Right atrium auricular region (tissue), 2 donors: ENCODE measurements around the gene GJA10. TPM values are rescaled to one million over a fixed set of nuclear protein-coding genes. Genes with fewer than 3 reads are reported as not detected.
"Not testable (repeated sequence)": the region's sequence is repeated elsewhere in the genome, so short reads cannot be mapped to it uniquely, and the experiment has no call there.

Experiments used
- DNase-seq: peaks from one replicate; pipeline ENCODE4 v3.0.0-alpha.2; 2019; ENCODE audit warnings: low spot score
- H3K27ac ChIP-seq, 2 donors: fragments of 200-600 bp; sonication (generic); 1 replicate in 1 of 2; 2 replicates in 1 of 2; pipeline ENCODE4 v1.5.1; 2016 to 2019
- H3K27me3 ChIP-seq, 2 donors: fragments of 200-600 bp; sonication (generic); one replicate each; pipeline versions ENCODE4 v1.5.1 to v1.6.0; 2017 to 2019
- H3K36me3 ChIP-seq: fragments of 200-600 bp; sonication (generic); one replicate; pipeline ENCODE4 v1.5.1; 2016
- H3K4me1 ChIP-seq, 2 donors: fragments of 200-600 bp; sonication (generic); one replicate each; pipeline versions ENCODE4 v1.5.1 to v1.6.0; 2017 to 2019
- H3K4me3 ChIP-seq, 2 donors: fragments of 200-600 bp; sonication (generic); 1 replicate in 1 of 2; 2 replicates in 1 of 2; pipeline ENCODE4 v1.5.1; 2017 to 2019; ENCODE audit warnings: mild to moderate bottlenecking in 1 of 2, moderate library complexity in 1 of 2
- H3K9me3 ChIP-seq, 2 donors: fragments of 200-600 bp; sonication (generic); one replicate each; pipeline ENCODE4 v1.5.1; 2019
- total RNA-seq, 2 donors: library from RNA; depleted of rRNA; stranded (reverse); fragments of >200 nt; gene quantifications; one replicate each; pipeline ENCODE4 v1.1.0, GENCODE V29; 2016
- TF ChIP-seq, protein P1 (sequence below), 2 donors: fragments of 200-600 bp; sonication (generic); IDR thresholded peaks; one replicate each; pipeline ENCODE4 v1.5.1; 2019; ENCODE audit warnings: antibody characterized with exemption in 2 of 2

The GJA10 gene
- total RNA-seq: not detected

- TF ChIP-seq, protein P1, sequence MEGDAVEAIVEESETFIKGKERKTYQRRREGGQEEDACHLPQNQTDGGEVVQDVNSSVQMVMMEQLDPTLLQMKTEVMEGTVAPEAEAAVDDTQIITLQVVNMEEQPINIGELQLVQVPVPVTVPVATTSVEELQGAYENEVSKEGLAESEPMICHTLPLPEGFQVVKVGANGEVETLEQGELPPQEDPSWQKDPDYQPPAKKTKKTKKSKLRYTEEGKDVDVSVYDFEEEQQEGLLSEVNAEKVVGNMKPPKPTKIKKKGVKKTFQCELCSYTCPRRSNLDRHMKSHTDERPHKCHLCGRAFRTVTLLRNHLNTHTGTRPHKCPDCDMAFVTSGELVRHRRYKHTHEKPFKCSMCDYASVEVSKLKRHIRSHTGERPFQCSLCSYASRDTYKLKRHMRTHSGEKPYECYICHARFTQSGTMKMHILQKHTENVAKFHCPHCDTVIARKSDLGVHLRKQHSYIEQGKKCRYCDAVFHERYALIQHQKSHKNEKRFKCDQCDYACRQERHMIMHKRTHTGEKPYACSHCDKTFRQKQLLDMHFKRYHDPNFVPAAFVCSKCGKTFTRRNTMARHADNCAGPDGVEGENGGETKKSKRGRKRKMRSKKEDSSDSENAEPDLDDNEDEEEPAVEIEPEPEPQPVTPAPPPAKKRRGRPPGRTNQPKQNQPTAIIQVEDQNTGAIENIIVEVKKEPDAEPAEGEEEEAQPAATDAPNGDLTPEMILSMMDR (IDR thresholded peaks at IDR 0.05): no peak
- peaks cover 4 to 7% of the 10 kb centered on the region in 2 donors for H3K27me3 ChIP-seq
These were observed at the start of gene GJA10 for GRCh38 chr6:89894169-89894568. Gene GJA10 (plus strand): TSS chr6:89894469. CDS start chr6:89894469, 0 bp downstream.

DNA sequence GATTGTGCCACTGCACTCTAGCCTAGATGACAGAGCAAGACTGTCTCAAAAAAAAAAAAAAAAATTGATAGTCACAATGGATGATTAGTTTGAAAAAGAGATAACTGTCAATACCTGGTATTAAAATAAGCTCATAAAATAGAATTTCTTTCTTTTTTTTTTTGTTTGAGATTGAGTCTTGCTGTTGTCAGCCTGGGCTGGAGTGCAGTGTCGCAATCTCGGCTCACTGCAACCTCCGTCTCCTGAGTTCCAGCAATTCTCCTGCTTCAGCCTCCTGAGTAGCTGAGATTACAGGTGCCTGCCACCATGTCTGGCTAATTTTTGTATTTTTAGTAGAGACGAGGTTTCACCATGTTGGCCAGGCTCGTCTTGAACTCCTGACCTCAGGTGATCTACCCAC, 46.8 kb upstream of the GJA10 start:
- not testable (repeated sequence) for H3K27me3 ChIP-seq

More at GRCh38 chr6:89894169-89894568, at the start of gene GJA10:
- Histone ChIP-seq H3K4me1 (no peaks in the 10 kb centered on the region), H3K9me3 (no peaks in the 10 kb centered on the region), H3K36me3 (no peaks in the 10 kb centered on the region), H3K4me3 (no peak within 1 kb of the TSS), H3K27ac (no peak within 1 kb of the TSS)
- no peak for DNase-seq

DNA sequence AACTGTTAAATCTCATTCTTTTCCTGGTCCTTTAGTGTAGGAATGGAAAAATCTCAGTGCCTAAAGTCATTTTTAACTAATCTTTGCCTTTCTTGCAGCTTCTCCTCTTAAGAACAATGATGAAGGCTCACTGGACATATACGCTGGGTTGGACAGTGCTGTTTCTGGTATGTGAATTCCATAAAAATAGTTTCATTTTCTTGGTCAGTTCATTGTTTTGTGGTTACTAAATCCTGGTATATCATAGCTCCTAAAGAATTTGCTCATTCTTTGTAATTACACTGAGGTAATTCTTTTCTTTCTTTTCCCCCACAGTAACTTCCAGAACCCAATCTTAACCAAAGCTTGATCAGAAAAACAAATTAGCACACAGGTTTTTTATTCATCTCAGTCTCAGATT, 41.2 kb upstream of the GJA10 start:
- TF ChIP-seq, protein P1 (IDR thresholded peaks at IDR 0.05): no peak
- Histone ChIP-seq H3K36me3 (peaks cover 51% of the 10 kb centered on the region), H3K4me3 (no peak overlapping the region), H3K27me3 (no peaks in the 10 kb centered on the region), H3K27ac (no peak overlapping the region), H3K4me1 (no peaks in the 10 kb centered on the region), H3K9me3 (no peaks in the 10 kb centered on the region)
- DNase-seq: no peak

More for the DNA sequence above, 46.8 kb upstream of the GJA10 start:
- DNase-seq, H3K27ac ChIP-seq, H3K9me3 ChIP-seq, H3K36me3 ChIP-seq, H3K4me3 ChIP-seq: not testable (repeated sequence)
- peaks cover 0 to 18% of the 10 kb centered on the region in 2 donors for H3K4me1 ChIP-seq

- H3K4me3 ChIP-seq: no peak overlapping the region
- no peaks in the 10 kb centered on the region for H3K27me3 ChIP-seq
- H3K36me3 ChIP-seq: peaks cover 98% of the 10 kb centered on the region
- no peak for DNase-seq
- H3K27ac ChIP-seq: no peak overlapping the region
- H3K4me1 ChIP-seq: no peaks in the 10 kb centered on the region
- TF ChIP-seq, protein P1 (IDR thresholded peaks at IDR 0.05): no peak
- no peaks in the 10 kb centered on the region for H3K9me3 ChIP-seq
These were observed 36.2 kb upstream of the GJA10 start for GRCh38 chr6:89858041-89858440.

DNA sequence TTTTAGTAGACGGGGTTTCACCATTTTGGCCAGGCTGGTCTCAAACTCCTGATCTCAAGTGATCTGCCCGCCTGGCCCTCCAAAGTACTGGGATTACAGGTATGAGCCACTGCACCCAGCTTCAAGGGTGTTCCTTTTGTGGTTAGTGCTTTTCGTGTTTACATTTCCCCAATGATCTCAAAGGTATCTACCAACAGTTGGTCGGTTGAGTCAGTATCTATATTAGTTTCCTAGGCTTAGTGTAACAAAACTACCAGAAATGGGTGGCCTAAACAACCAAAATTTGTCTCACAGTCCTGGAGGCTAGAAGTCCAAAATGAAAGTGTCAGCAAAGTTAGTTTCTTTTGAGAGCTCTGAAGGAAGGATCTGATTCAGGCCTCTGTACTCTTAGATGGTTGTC, 34.5 kb upstream of the GJA10 start:
- no peak overlapping the region for H3K4me3 ChIP-seq
- H3K36me3 ChIP-seq: peaks cover 97% of the 10 kb centered on the region
- TF ChIP-seq, protein P1 (IDR thresholded peaks at IDR 0.05): no peak

DNA sequence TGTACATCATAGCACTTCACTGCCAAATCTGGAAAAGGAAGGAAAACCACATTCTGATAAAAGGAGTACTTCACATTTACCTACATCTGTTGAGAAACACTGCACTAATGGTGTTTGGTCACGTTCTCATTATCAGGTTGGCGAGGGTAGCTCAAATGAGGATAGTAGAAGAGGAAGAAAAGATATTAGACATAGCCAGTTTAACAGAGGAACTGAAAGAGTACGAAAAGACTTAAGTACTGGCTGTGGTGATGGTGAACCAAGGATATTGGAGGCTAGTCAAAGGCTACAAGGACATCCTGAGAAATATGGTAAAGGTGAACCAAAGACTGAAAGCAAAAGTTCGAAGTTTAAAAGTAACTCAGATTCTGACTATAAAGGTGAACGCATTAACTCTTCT, 32.0 kb upstream of the GJA10 start:
- TF ChIP-seq, protein P1 (IDR thresholded peaks at IDR 0.05): no peak
- no peaks in the 10 kb centered on the region for H3K9me3 ChIP-seq
- no peak for DNase-seq
- H3K27me3 ChIP-seq: no peaks in the 10 kb centered on the region
- H3K27ac ChIP-seq: no peak overlapping the region
- no peaks in the 10 kb centered on the region for H3K4me1 ChIP-seq
- H3K4me3 ChIP-seq: no peak overlapping the region
- H3K36me3 ChIP-seq: peaks cover 94% of the 10 kb centered on the region

More for the DNA sequence above, 34.5 kb upstream of the GJA10 start:
- Histone ChIP-seq H3K4me1 (no peaks in the 10 kb centered on the region), H3K27ac (no peak overlapping the region), H3K27me3 (no peaks in the 10 kb centered on the region), H3K9me3 (no peaks in the 10 kb centered on the region)
- DNase-seq: no peak
